Fibroblast of pulmonary artery (primary cell): ENCODE measurements around the gene CBFB.

Experiments
- DNase-seq: peaks from one replicate; pipeline ENCODE4 v3.0.0-alpha.2; 2010; ENCODE audit warnings: low read depth
- H3K4me3 ChIP-seq: replicated peaks from 2 replicates; pipeline ENCODE4 v1.5.1; 2011; ENCODE audit warnings: low read depth, mild to moderate bottlenecking, control low read depth, low read length, moderate library complexity
- TF ChIP-seq, protein P1 (sequence below): IDR thresholded peaks from 2 replicates; pipeline ENCODE4 v1.5.1; 2011; ENCODE audit warnings: mild to moderate bottlenecking, control low read depth, low read length, inconsistent platforms; ENCODE audit errors: missing control alignments

CBFB gene

DNA sequence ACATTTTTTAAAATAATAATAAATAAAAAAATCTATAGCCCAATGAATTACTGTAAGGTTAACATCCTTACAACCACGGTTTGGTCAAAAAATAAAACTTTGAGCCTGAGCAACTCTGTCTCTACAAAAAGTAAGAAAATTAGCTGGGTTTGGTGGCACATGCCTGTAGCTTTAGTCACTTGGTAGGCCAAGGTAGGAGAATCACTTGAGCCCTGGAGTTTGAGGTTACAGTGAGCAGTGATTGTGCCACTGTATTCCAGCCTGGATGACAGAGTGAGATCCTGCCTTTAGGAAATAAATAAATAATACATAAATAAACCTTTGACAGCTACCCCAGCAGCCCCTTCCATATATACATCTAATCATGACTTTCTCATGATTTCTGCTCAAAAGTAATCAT lies 53.9 kb downstream of the CBFB start:
- no peak for DNase-seq
- TF ChIP-seq, protein P1, sequence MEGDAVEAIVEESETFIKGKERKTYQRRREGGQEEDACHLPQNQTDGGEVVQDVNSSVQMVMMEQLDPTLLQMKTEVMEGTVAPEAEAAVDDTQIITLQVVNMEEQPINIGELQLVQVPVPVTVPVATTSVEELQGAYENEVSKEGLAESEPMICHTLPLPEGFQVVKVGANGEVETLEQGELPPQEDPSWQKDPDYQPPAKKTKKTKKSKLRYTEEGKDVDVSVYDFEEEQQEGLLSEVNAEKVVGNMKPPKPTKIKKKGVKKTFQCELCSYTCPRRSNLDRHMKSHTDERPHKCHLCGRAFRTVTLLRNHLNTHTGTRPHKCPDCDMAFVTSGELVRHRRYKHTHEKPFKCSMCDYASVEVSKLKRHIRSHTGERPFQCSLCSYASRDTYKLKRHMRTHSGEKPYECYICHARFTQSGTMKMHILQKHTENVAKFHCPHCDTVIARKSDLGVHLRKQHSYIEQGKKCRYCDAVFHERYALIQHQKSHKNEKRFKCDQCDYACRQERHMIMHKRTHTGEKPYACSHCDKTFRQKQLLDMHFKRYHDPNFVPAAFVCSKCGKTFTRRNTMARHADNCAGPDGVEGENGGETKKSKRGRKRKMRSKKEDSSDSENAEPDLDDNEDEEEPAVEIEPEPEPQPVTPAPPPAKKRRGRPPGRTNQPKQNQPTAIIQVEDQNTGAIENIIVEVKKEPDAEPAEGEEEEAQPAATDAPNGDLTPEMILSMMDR = no peak
- H3K4me3 ChIP-seq = no peak overlapping the region

DNA sequence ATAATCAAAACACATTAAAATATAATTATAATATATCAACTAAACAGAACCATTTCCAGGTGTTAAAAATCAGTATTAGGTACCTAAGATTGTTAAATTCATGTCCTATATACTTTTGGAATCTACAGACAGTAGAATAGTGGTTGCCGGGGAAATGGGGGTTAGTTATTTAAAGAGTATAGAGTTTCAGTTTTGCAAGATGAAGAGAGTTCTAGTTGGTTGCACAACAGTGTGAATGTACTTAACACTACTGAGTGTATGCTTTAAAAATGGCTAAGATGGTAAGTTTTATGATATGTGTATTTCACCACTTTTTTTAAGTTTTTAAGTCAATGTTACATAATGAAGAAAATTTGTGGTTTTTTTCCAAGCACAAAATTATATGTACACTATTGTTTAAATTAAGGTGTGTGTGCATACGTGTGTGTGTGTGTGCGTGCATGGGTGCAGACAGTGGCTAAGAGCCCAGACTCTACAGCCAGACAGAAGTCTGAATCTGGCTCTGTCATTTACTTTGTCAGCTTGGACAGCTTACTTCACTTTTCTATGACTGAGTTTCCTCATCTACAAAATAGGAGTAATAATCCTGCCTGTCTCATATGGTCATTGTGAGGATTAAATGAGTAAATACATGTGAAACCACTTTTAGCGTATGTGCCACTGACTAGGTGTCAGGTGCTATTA lies 55.5 kb downstream of the CBFB start:
- H3K4me3 ChIP-seq = no peak overlapping the region
- peak; percentile 26 for DNase-seq
- TF ChIP-seq, protein P1 = no peak

DNA sequence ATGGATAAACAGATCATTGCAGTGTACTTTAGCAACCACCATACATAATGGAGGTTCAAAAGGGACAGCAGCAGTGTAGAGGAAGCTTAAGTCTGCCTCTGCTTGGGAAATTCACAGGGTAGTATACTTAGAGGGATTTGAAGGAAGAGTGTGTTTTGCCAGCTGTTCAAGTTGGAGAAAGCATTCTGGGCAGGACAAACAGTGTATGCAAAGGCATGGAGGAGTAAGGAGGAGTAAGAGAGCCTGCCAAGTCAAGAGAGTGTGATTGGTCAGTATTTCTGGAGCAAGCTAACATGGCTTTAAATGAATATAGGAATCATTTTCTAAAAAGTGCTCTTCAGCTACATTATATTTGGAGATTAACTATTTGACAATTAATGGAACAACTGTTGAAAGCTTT lies 57.9 kb downstream of the CBFB start:
- DNase-seq = peak; percentile 67
- H3K4me3 ChIP-seq = no peak overlapping the region
- TF ChIP-seq, protein P1 = no peak

DNA sequence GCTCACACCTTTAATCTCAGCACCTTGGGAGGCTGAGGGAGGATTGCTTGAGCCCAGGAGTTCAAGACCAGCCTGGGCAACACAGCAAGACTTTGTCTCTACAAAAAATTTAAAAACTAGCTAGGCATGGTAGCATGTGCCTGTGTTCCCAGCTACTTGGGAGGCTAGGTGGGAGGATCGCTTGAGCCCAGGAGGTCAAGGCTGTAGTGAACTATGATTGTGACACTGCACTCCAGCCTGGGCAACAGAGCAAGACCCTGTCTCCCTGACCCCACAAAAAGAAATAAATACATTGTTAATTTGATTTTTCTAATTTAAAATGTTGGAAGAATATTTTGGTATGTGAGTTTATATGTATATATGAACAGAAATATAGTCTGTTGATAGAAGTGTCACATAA lies 58.3 kb downstream of the CBFB start:
- TF ChIP-seq, protein P1 = no peak
- H3K4me3 ChIP-seq = no peak overlapping the region
- DNase-seq = no peak

DNA sequence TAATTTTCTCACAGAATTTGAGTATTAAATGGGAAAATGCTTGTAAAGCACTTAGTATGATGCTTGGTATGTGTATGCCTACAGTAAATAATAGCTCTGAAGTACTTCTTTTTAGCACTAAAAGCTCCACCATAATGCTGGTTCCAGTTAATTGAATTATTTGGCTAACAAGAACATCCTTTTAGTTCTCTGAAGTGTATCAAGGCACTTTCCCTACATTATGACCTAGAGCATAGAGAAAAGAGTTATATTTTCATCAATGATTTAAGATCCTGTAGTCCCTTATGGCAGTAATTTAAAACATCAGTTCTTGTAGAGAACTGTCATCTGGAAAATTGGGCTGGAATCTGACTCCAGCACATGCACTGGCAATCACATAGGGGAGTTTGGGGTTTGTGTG lies 58.9 kb downstream of the CBFB start:
- DNase-seq = no peak
- TF ChIP-seq, protein P1 = no peak
- H3K4me3 ChIP-seq = no peak overlapping the region

DNA sequence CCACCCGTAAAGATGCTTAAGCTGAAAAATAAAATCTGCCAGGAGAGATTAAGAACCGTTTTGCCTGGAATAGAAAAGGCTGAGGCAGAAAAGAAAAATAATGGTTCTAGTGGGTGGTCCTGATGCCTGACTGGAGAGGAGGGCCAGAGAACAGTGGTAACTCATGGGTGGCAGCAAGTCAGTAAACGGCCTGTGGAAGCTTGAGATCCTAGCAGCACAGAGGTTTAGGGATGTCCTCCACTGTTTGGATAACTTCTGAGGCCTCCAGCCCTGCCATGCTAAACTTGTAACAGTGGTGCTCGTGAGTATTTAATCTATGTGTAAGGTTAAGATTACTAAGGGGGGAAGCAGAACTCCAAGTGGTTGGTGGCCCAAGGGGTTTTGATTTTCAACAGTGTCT lies 59.6 kb downstream of the CBFB start:
- TF ChIP-seq, protein P1 = no peak
- DNase-seq = no peak
- no peak overlapping the region for H3K4me3 ChIP-seq

DNA sequence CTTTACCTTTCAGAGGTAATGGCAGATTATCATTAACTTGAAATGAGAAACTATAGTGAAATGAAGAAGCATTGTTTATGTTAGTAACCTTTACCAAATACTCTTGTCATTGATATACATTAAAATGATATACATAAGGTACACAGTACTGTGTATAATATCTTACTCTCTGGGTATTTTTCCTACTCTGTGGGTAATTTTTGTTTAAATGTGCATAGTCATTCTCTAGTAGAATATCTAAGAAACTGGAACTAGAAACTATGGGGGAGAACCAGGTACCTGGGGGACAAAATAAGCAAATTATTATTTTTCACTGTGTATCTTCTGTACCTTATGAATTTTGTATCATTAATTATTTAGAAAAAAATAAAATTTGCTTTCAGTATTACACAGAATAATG lies 60.2 kb downstream of the CBFB start:
- no peak overlapping the region for H3K4me3 ChIP-seq
- DNase-seq = no peak
- TF ChIP-seq, protein P1 = no peak
